GM12878 (cell line): ENCODE results near the gene VKORC1. TPM values are rescaled to one million over a fixed set of nuclear protein-coding genes. Genes with fewer than 3 reads are reported as not detected.

Experiments used
- CBX5 ChIP-seq: sonication (generic); IDR thresholded peaks from 2 replicates; pipeline ENCODE4 v1.6.1; 2016; ENCODE audit warnings: low read depth, moderate library complexity, mild to moderate bottlenecking, inconsistent platforms
- CEBPZ ChIP-seq: fragments of 150-350 bp; IDR thresholded peaks from 2 replicates; pipeline ENCODE4 v1.6.1; 2016; ENCODE audit warnings: low read depth, low read length
- FOXM1 ChIP-seq: IDR thresholded peaks from 2 replicates; pipeline ENCODE4 v1.6.1; 2012; ENCODE audit warnings: low read depth, mild to moderate bottlenecking, inconsistent platforms, low read length, moderate library complexity
- GABPA ChIP-seq: IDR thresholded peaks from 2 replicates; pipeline ENCODE4 v1.6.1; 2014; ENCODE audit warnings: antibody characterized with exemption, low read depth, mild to moderate bottlenecking, inconsistent platforms
- HDAC2 ChIP-seq: fragments of 200-600 bp; sonication (generic); IDR thresholded peaks from 2 replicates; pipeline ENCODE4 v1.6.1; 2017
- HDAC6 ChIP-seq: fragments of 200-600 bp; sonication (generic); IDR thresholded peaks from one replicate; pipeline ENCODE4 v1.8.0; 2017; ENCODE audit warnings: antibody characterized with exemption; ENCODE audit not compliant: unreplicated experiment
- HDGF ChIP-seq: fragments of 450-650 bp; IDR thresholded peaks from 2 replicates; pipeline ENCODE4 v1.6.1; 2016; ENCODE audit warnings: antibody characterized with exemption
- IKZF1 ChIP-seq: fragments of 450-650 bp; conservative IDR thresholded peaks from 2 replicates; pipeline ENCODE4 v1.6.1; 2017; ENCODE audit warnings: antibody characterized with exemption, mild to moderate bottlenecking
- IRF4 ChIP-seq: IDR thresholded peaks from 2 replicates; pipeline ENCODE4 v1.6.1; 2011; ENCODE audit warnings: low read depth, low read length
- KDM1A ChIP-seq: fragments of 200-600 bp; sonication (generic); IDR thresholded peaks from 2 replicates; pipeline ENCODE4 v1.6.1; 2016; ENCODE audit warnings: borderline replicate concordance
- MEF2A ChIP-seq: IDR thresholded peaks from 2 replicates; pipeline ENCODE4 v1.6.1; 2011; ENCODE audit warnings: low read depth, mild to moderate bottlenecking, low read length, moderate library complexity; ENCODE audit not compliant: insufficient read depth
- NFYA ChIP-seq: IDR thresholded peaks from 2 replicates; pipeline ENCODE4 v1.6.1; 2011; ENCODE audit warnings: low read depth, mild to moderate bottlenecking, low read length, improper control_type of control experiment, borderline replicate concordance
- NR2C1 ChIP-seq: fragments of 450-650 bp; IDR thresholded peaks from 2 replicates; pipeline ENCODE4 v1.6.1; 2017; ENCODE audit warnings: antibody characterized with exemption, mild to moderate bottlenecking, moderate library complexity
- PAX5 ChIP-seq: IDR thresholded peaks from 2 replicates; pipeline ENCODE4 v1.6.1; 2011; ENCODE audit warnings: low read depth, low read length, borderline replicate concordance
- POU2F2 ChIP-seq: IDR thresholded peaks from 3 replicates; pipeline ENCODE4 v1.6.1; 2011; ENCODE audit warnings: low read depth, mild to moderate bottlenecking, low read length, borderline replicate concordance
- SIX5 ChIP-seq: IDR thresholded peaks from 2 replicates; pipeline ENCODE4 v1.6.1; 2011; ENCODE audit warnings: mild to moderate bottlenecking, low read depth, low read length, moderate library complexity; ENCODE audit not compliant: severe bottlenecking
- SMAD1 ChIP-seq: fragments of 450-650 bp; IDR thresholded peaks from 2 replicates; pipeline ENCODE4 v1.6.1; 2018; ENCODE audit warnings: mild to moderate bottlenecking, low read depth; ENCODE audit not compliant: partially characterized antibody
- SP1 ChIP-seq: IDR thresholded peaks from one replicate; pipeline ENCODE4 v1.6.1; 2011; ENCODE audit warnings: low read depth, low read length
- STAT3 ChIP-seq: IDR thresholded peaks from 2 replicates; pipeline ENCODE4 v1.6.1; 2011; ENCODE audit warnings: low read depth, low read length, improper control_type of control experiment
- ZBTB40 ChIP-seq: fragments of 450-650 bp; IDR thresholded peaks from 2 replicates; pipeline ENCODE4 v1.6.1; 2016; ENCODE audit warnings: mild to moderate bottlenecking, moderate library complexity, borderline replicate concordance
- ZNF274 ChIP-seq: IDR thresholded peaks from one replicate; pipeline ENCODE4 v1.8.0; 2011; ENCODE audit not compliant: insufficient read length, insufficient read depth
- polyA plus RNA-seq, 11 experiments: library from polyadenylated mRNA; depleted of rRNA in 4 of 11; unstranded in 6 of 11; stranded (reverse) in 5 of 11; fragments of >200 nt; fragmentation: Nextera tagmentation in 4 of 11; fragmentation: Illumina TruSeq in 1 of 11; extraction: Ambion mirVana in 4 of 11; extraction: Trizol in 1 of 11; gene quantifications; 1 replicate in 1 of 11; 2 replicates in 10 of 11; pipeline versions ENCODE4 v1.2.1 to v1.2.3, GENCODE V29; 2011 to 2016; ENCODE audit warnings: inconsistent platforms in 2 of 11, missing spikeins in 2 of 11, low read depth in 1 of 11
- total RNA-seq, 4 experiments: library from RNA; depleted of rRNA in 3 of 4; stranded (reverse); fragments of >200 nt in 3 of 4; fragmentation: Illumina TruSeq in 1 of 4; extraction: Trizol in 1 of 4; gene quantifications; 2 replicates each; pipeline versions ENCODE4 v1.2.1 to v1.2.3, GENCODE V29; 2013 to 2021
- TF ChIP-seq, protein P1 (sequence below): fragments of 450-650 bp; IDR thresholded peaks from 2 replicates; pipeline ENCODE4 v1.6.1; 2017; ENCODE audit warnings: mild to moderate bottlenecking

Gene VKORC1
- total and polyA plus RNA-seq, 10 of the 15 experiments (the other 5 are each of a cell fraction or from before 2014, with no cell fraction given) = 19.8 to 140 (median 57.7) TPM

GRCh38 chr16:31142109-31143010 lies 47.8 kb upstream of the VKORC1 start (continued):
- no peak for TF ChIP-seq ZBTB40
- TF ChIP-seq NFYA = no peak
- TF ChIP-seq GABPA = no peak
- 0 out of 2 replicates have a peak, but pooled peaks have one; percentile 48 for TF ChIP-seq MEF2A
- no peak; the same call in 1 of the 2 replicates for TF ChIP-seq IRF4
- no peak for TF ChIP-seq SMAD1
- TF ChIP-seq ZNF274 = no peak
- no peak for TF ChIP-seq HDAC2
- TF ChIP-seq SP1 = no peak
- no peak for TF ChIP-seq STAT3
- peak; percentile 39; the same call in 1 of the 2 replicates for TF ChIP-seq NR2C1
- TF ChIP-seq KDM1A = no peak
- TF ChIP-seq HDAC6 = peak; percentile 34
- no peak for TF ChIP-seq FOXM1
- peak; percentile 99 for TF ChIP-seq HDGF
- TF ChIP-seq PAX5 = no peak
- peak; percentile 87 for TF ChIP-seq IKZF1
- TF ChIP-seq, protein P1, sequence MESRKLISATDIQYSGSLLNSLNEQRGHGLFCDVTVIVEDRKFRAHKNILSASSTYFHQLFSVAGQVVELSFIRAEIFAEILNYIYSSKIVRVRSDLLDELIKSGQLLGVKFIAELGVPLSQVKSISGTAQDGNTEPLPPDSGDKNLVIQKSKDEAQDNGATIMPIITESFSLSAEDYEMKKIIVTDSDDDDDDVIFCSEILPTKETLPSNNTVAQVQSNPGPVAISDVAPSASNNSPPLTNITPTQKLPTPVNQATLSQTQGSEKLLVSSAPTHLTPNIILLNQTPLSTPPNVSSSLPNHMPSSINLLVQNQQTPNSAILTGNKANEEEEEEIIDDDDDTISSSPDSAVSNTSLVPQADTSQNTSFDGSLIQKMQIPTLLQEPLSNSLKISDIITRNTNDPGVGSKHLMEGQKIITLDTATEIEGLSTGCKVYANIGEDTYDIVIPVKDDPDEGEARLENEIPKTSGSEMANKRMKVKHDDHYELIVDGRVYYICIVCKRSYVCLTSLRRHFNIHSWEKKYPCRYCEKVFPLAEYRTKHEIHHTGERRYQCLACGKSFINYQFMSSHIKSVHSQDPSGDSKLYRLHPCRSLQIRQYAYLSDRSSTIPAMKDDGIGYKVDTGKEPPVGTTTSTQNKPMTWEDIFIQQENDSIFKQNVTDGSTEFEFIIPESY = no peak
- no peak; the same call in 2 of the 3 replicates for TF ChIP-seq POU2F2
- TF ChIP-seq CEBPZ = no peak
- TF ChIP-seq CBX5 = no peak
- TF ChIP-seq SIX5 = no peak
